Effector memory CD4-positive, alpha-beta T cell (primary cell): Measurements from ENCODE around the gene TMPRSS9.

Experiments used
- DNase-seq, 3 donors: peaks; one replicate each; pipeline ENCODE4 v3.0.0-alpha.2; 2020
- H3K27ac ChIP-seq: 2 replicates; pipeline ENCODE4 v1.7.0; 2013; ENCODE audit warnings: mild to moderate bottlenecking, low read length, moderate library complexity; ENCODE audit not compliant: insufficient read depth, poor library complexity, severe bottlenecking
- H3K27me3 ChIP-seq: replicated peaks from 2 replicates; pipeline ENCODE4 v1.7.0; 2013; ENCODE audit warnings: mild to moderate bottlenecking, low read length; ENCODE audit not compliant: insufficient read depth, control insufficient read depth, poor library complexity, severe bottlenecking
- H3K36me3 ChIP-seq: 2 replicates; pipeline ENCODE4 v1.7.0; 2013; ENCODE audit warnings: mild to moderate bottlenecking, low read length, moderate library complexity; ENCODE audit not compliant: control insufficient read depth, insufficient read depth
- H3K4me1 ChIP-seq: 2 replicates; pipeline ENCODE4 v1.7.0; 2013; ENCODE audit warnings: low read length, mild to moderate bottlenecking; ENCODE audit not compliant: control insufficient read depth, insufficient read depth, poor library complexity, severe bottlenecking
- H3K4me3 ChIP-seq: 2 replicates; pipeline ENCODE4 v1.7.0; 2013; ENCODE audit warnings: low read length, low read depth, mild to moderate bottlenecking; ENCODE audit not compliant: insufficient read depth, poor library complexity, severe bottlenecking
- H3K9me3 ChIP-seq: 2 replicates; pipeline ENCODE4 v1.7.0; 2013; ENCODE audit warnings: mild to moderate bottlenecking, low read length, moderate library complexity; ENCODE audit not compliant: control insufficient read depth

Gene TMPRSS9

GRCh38 chr19:2329501-2329916 lies 30.6 kb upstream of the TMPRSS9 start:
- Histone ChIP-seq H3K36me3 (peaks cover 6% of the 10 kb centered on the region), H3K4me1 (peaks cover 29% of the 10 kb centered on the region), H3K27ac (no peak overlapping the region), H3K4me3 (peak overlapping the region; percentile 92), H3K9me3 (no peaks in the 10 kb centered on the region), H3K27me3 (no peaks in the 10 kb centered on the region)
- no peak for DNase-seq

DNA sequence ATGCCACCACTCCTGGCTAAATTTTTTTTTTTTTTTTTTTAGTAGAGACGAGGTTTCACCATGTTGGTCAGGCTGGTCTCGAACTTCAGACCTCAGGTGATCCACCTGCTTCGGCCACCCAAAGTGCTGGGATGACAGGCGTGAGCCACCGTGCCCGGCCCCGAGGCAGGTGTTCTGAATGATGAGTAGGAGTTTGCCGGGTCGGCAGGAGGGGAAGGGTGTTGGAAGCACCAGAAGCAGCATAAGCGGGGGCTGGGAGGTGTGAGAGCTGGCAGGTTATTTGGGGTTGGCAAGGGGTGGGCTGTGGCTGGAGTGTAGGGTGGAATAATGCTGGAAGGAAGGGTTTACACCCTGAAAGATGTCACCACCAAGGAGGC lies 29.8 kb upstream of the TMPRSS9 start:
- H3K27me3 ChIP-seq, result no peaks in the 10 kb centered on the region
- H3K4me1 ChIP-seq, result peaks cover 29% of the 10 kb centered on the region
- H3K4me3 ChIP-seq, result no peak overlapping the region
- H3K27ac ChIP-seq, result no peak overlapping the region
- DNase-seq, result no peak
- H3K9me3 ChIP-seq, result no peaks in the 10 kb centered on the region
- H3K36me3 ChIP-seq, result peaks cover 4% of the 10 kb centered on the region

GRCh38 chr19:2330632-2331284 lies 29.3 kb upstream of the TMPRSS9 start:
- DNase-seq, result no peak
- Histone ChIP-seq H3K4me3 (no peak overlapping the region), H3K27ac (no peak overlapping the region), H3K4me1 (peaks cover 29% of the 10 kb centered on the region), H3K36me3 (peaks cover 2% of the 10 kb centered on the region), H3K9me3 (no peaks in the 10 kb centered on the region), H3K27me3 (no peaks in the 10 kb centered on the region)

GRCh38 chr19:2331601-2332246 lies 28.3 kb upstream of the TMPRSS9 start:
- Histone ChIP-seq H3K27me3 (no peaks in the 10 kb centered on the region), H3K36me3 (no peaks in the 10 kb centered on the region), H3K9me3 (no peaks in the 10 kb centered on the region), H3K4me3 (no peak overlapping the region), H3K27ac (no peak overlapping the region), H3K4me1 (peaks cover 29% of the 10 kb centered on the region)
- DNase-seq, result no peak

GRCh38 chr19:2332341-2333026 lies 27.6 kb upstream of the TMPRSS9 start:
- H3K27me3 ChIP-seq, result no peaks in the 10 kb centered on the region
- H3K4me3 ChIP-seq, result no peak overlapping the region
- no peaks in the 10 kb centered on the region for H3K9me3 ChIP-seq
- H3K27ac ChIP-seq, result no peak overlapping the region
- H3K4me1 ChIP-seq, result peaks cover 25% of the 10 kb centered on the region
- DNase-seq, result peak in 1 of 3 donors; percentile 14
- H3K36me3 ChIP-seq, result no peaks in the 10 kb centered on the region

- no peak overlapping the region for H3K4me3 ChIP-seq
- no peak overlapping the region for H3K27ac ChIP-seq
- no peaks in the 10 kb centered on the region for H3K9me3 ChIP-seq
- no peaks in the 10 kb centered on the region for H3K27me3 ChIP-seq
- H3K36me3 ChIP-seq, result no peaks in the 10 kb centered on the region
- peaks cover 20% of the 10 kb centered on the region for H3K4me1 ChIP-seq
- no peak for DNase-seq
These were observed 26.8 kb upstream of the TMPRSS9 start for GRCh38 chr19:2333027-2333806.

DNA sequence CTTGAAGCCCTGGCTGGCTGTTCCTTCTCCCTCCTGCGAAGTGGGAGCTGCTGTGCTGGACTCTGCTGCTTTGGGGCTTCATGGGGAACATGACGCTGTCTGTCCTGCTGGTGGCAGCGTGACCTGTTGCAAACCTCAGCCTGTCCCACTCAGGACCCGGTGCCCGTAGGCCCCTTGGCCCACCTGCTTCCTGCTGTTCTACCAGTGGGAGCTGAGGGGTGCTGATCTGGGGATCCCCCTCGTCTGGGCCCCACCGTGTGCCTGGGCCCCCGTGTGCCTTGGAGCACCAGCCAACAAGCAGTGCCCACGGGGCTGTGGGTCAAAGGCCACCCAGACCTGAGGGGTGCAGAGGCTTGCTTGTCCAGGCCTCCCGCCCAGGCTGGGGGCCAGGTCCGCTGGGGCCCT lies 26.3 kb upstream of the TMPRSS9 start:
- Histone ChIP-seq H3K9me3 (no peaks in the 10 kb centered on the region), H3K27ac (no peak overlapping the region), H3K27me3 (no peaks in the 10 kb centered on the region), H3K4me3 (no peak overlapping the region), H3K36me3 (no peaks in the 10 kb centered on the region), H3K4me1 (peaks cover 20% of the 10 kb centered on the region)
- no peak for DNase-seq

DNA sequence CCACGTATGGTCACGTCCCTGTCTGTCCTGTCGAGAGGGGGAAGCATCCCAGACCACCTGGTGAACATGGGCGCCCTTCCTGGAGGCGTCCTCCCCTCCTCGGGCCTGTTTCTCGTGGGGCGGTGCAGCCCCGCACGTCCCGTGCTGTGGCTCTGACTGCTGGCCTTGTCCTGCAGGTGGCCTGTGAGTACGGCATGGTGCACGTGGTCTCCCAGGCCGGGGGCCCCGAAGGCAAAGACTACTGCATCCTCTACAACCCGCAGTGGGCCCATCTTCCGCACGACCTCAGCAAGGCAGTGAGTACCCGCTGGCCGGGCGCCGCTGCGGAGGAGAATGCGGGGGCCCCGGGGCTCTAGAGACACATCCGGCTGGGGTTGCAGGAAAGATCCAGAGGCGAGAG lies 25.6 kb upstream of the TMPRSS9 start:
- Histone ChIP-seq H3K4me1 (peaks cover 15% of the 10 kb centered on the region), H3K36me3 (no peaks in the 10 kb centered on the region), H3K27me3 (no peaks in the 10 kb centered on the region), H3K4me3 (no peak overlapping the region), H3K9me3 (no peaks in the 10 kb centered on the region), H3K27ac (no peak overlapping the region)
- no peak for DNase-seq

- no peaks in the 10 kb centered on the region for H3K9me3 ChIP-seq
- no peak overlapping the region for H3K27ac ChIP-seq
- peaks cover 10% of the 10 kb centered on the region for H3K4me1 ChIP-seq
- H3K27me3 ChIP-seq, result no peaks in the 10 kb centered on the region
- no peak for DNase-seq
- H3K4me3 ChIP-seq, result no peak overlapping the region
- peaks cover 4% of the 10 kb centered on the region for H3K36me3 ChIP-seq
These were observed 24.8 kb upstream of the TMPRSS9 start for GRCh38 chr19:2334986-2335846.
